ENCODE measurements around the gene TPSD1.
"Not testable (repeated sequence)": the region's sequence is repeated elsewhere in the genome, so short reads cannot be mapped to it uniquely, and the experiment has no call there.

TPSD1 gene

DNA sequence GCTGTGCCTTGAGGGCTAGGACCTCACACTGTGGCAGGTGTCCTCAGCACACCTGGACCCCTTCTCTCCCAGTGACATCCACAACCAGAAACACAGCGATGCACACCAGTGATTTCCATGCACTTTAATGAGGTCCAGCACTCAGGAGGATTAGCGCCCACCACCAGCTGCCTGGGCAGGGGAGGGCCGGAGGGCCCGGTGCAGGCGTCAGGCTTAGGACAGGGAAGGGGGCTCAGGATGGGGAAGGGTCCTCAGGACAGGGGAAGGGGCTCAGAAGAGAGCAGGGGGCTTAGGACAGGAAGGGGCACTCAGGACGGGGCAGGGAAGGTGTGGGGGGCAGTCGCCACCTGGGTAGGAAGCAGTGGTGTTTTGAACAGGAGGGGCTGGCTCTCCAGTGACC, 27.6 kb upstream of the TPSD1 start:
- not testable (repeated sequence) for H3K23ac ChIP-seq (ENCODE audit: low read length in 2 of 2); H3K27me3 ChIP-seq (ENCODE audit: control insufficient read depth in 1 of 2, insufficient read depth in 1 of 2, low read length in 2 of 2); H3K27ac ChIP-seq (ENCODE audit: low read length, poor library complexity, severe bottlenecking); H3K4me2 ChIP-seq (ENCODE audit: low read length, poor library complexity, severe bottlenecking); H3K4me1 ChIP-seq (ENCODE audit: control insufficient read depth, insufficient read depth, low read depth, low read length); H2BK5ac ChIP-seq (ENCODE audit: low read depth, low read length, poor library complexity, severe bottlenecking); H3K9ac ChIP-seq (ENCODE audit: low read length); H2AK5ac ChIP-seq (ENCODE audit: low read length, severe bottlenecking); H4K8ac ChIP-seq (ENCODE audit: low read length); H2BK12ac ChIP-seq (ENCODE audit: low read length in 2 of 2); H3K4me3 ChIP-seq (ENCODE audit: insufficient read depth in 1 of 2, low read depth in 1 of 2, low read length in 2 of 2); H3K18ac ChIP-seq (ENCODE audit: low read depth in 1 of 2, low read length in 2 of 2); H2BK15ac ChIP-seq (ENCODE audit: low read depth, poor library complexity, severe bottlenecking); H3K36me3 ChIP-seq (ENCODE audit: control insufficient read depth in 1 of 2, insufficient read depth in 2 of 2, low read depth in 1 of 2, low read length in 2 of 2); H3K79me1 ChIP-seq (replicated peaks; ENCODE audit: low read length, poor library complexity, severe bottlenecking); H3K4ac ChIP-seq (ENCODE audit: low read depth in 1 of 2, low read length in 2 of 2); DNase-seq; H3K9me3 ChIP-seq (ENCODE audit: control insufficient read depth, low read length); H2BK120ac ChIP-seq (ENCODE audit: low read depth, low read length); H3K14ac ChIP-seq (ENCODE audit: low read length in 2 of 2); H4K91ac ChIP-seq (ENCODE audit: low read length); H2AFZ ChIP-seq (ENCODE audit: low read depth, low read length)
- 75% methylated on average over 5 of the region's 7 CpGs for WGBS

DNA sequence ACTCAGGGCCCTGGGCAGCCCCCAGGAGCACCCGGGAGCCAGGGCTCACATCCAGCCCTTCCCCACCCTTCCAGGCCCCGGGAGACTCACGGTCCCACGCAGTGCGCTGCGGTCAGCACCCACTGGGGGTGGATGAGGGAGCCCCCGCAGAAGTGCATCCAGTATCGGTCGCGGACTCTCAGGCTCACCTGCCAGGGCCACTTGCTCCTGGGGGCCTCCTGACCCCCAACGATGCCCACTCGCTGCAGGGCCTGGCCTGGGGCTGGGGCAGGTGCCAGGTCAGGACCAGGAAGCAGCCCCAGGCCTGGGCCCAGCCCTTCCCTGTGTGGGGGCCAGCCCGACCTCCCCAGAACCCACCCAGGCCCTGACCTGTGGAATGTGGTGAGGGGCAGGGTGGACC, 26.4 kb upstream of the TPSD1 start:
- H2BK120ac ChIP-seq (ENCODE audit: low read depth, low read length); H4K8ac ChIP-seq (ENCODE audit: low read length); H4K91ac ChIP-seq (ENCODE audit: low read length); H3K4me1 ChIP-seq (ENCODE audit: control insufficient read depth, insufficient read depth, low read depth, low read length); H3K18ac ChIP-seq (ENCODE audit: low read depth in 1 of 2, low read length in 2 of 2); H3K9ac ChIP-seq (ENCODE audit: low read length); DNase-seq; H3K36me3 ChIP-seq (ENCODE audit: control insufficient read depth in 1 of 2, insufficient read depth in 2 of 2, low read depth in 1 of 2, low read length in 2 of 2); H3K27me3 ChIP-seq (ENCODE audit: control insufficient read depth in 1 of 2, insufficient read depth in 1 of 2, low read length in 2 of 2); H2AFZ ChIP-seq (ENCODE audit: low read depth, low read length); H2AK5ac ChIP-seq (ENCODE audit: low read length, severe bottlenecking); H3K23ac ChIP-seq (ENCODE audit: low read length in 2 of 2); H2BK12ac ChIP-seq (ENCODE audit: low read length in 2 of 2); H3K9me3 ChIP-seq (ENCODE audit: control insufficient read depth, low read length); H3K79me1 ChIP-seq (replicated peaks; ENCODE audit: low read length, poor library complexity, severe bottlenecking); H3K4me2 ChIP-seq (ENCODE audit: low read length, poor library complexity, severe bottlenecking); H3K4ac ChIP-seq (ENCODE audit: low read depth in 1 of 2, low read length in 2 of 2); H2BK5ac ChIP-seq (ENCODE audit: low read depth, low read length, poor library complexity, severe bottlenecking); H3K4me3 ChIP-seq (ENCODE audit: insufficient read depth in 1 of 2, low read depth in 1 of 2, low read length in 2 of 2); H2BK15ac ChIP-seq (ENCODE audit: low read depth, poor library complexity, severe bottlenecking); H3K27ac ChIP-seq (ENCODE audit: low read length, poor library complexity, severe bottlenecking); H3K14ac ChIP-seq (ENCODE audit: low read length in 2 of 2): not testable (repeated sequence)
- no CpG with 5 or more reads among the region's 13 CpGs for WGBS

DNA sequence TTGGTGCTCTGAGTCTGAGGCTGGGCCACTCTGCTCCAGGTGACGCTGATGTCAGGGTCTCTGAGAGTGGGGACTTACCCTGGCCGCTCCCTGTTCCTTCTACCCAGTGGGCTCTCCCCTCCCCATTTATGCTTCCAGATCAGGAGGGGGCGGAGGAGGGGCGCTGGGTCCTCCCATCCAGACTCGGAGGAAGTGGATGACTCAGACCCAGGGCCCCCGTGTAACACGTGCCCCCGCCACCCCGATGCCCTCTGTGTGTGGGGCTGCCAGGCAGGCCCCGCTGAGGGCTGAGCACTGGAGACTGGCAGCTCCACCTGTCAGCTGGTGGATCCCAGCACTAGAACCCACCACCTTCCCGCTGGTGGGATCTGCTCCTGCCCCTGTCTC, 25.8 kb upstream of the TPSD1 start, which contains the start of gene TPSB2:
Gene TPSB2, minus strand, starts transcription at position 101 of the 387 bp plus-strand sequence. CDS start 233 bp downstream, outside the sequence.
- H2AK5ac ChIP-seq (ENCODE audit: low read length, severe bottlenecking); H3K14ac ChIP-seq (ENCODE audit: low read length in 2 of 2); H3K36me3 ChIP-seq (ENCODE audit: control insufficient read depth in 1 of 2, insufficient read depth in 2 of 2, low read depth in 1 of 2, low read length in 2 of 2); H4K91ac ChIP-seq (ENCODE audit: low read length); H3K4me2 ChIP-seq (ENCODE audit: low read length, poor library complexity, severe bottlenecking); H3K79me1 ChIP-seq (replicated peaks; ENCODE audit: low read length, poor library complexity, severe bottlenecking); H3K27me3 ChIP-seq (ENCODE audit: control insufficient read depth in 1 of 2, insufficient read depth in 1 of 2, low read length in 2 of 2); H2BK12ac ChIP-seq (ENCODE audit: low read length in 2 of 2); H2BK15ac ChIP-seq (ENCODE audit: low read depth, poor library complexity, severe bottlenecking); H3K4me3 ChIP-seq (ENCODE audit: insufficient read depth in 1 of 2, low read depth in 1 of 2, low read length in 2 of 2); H4K8ac ChIP-seq (ENCODE audit: low read length); H3K18ac ChIP-seq (ENCODE audit: low read depth in 1 of 2, low read length in 2 of 2); H3K23ac ChIP-seq (ENCODE audit: low read length in 2 of 2); H3K9ac ChIP-seq (ENCODE audit: low read length); H2AFZ ChIP-seq (ENCODE audit: low read depth, low read length); H2BK5ac ChIP-seq (ENCODE audit: low read depth, low read length, poor library complexity, severe bottlenecking); H3K4me1 ChIP-seq (ENCODE audit: control insufficient read depth, insufficient read depth, low read depth, low read length); H3K9me3 ChIP-seq (ENCODE audit: control insufficient read depth, low read length); H3K4ac ChIP-seq (ENCODE audit: low read depth in 1 of 2, low read length in 2 of 2); DNase-seq; H2BK120ac ChIP-seq (ENCODE audit: low read depth, low read length); H3K27ac ChIP-seq (ENCODE audit: low read length, poor library complexity, severe bottlenecking): not testable (repeated sequence)
- 29% methylated on average over 1 of the region's 11 CpGs for WGBS

DNA sequence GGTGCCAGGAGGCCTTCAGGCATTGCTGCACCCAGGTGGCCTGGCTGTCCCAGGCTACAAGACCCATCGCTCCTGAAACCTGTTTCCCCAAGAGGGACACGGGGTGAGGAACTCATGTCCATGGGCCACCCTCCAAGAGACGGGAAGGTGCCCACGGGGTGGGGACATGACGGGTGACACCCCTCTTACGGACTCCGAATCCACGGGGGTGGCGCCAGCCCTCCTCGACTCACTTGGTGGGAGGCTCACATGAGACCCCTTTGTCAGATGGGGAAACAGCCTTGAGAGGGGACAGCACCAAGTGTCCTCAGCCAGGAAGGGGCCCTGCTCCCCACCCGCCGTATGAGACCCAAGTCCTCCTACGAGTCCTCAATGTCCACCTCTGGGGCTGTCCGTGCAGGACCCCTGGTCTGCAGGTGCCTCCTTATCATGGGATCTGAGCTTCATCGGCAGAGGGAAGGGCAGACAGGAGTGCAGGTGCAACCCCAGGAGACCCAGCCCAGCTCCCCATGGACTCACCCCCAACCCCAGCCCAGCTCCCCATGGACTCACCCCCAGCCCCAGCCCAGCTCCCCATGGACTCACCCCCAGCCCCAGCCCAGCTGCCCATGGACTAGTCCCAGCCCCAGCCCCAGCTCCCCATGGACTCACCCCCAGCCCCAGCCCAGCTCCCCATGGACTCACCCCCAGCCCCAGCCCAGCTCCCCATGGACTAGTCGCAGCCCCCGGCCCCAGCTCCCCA, 25.2 kb upstream of the TPSD1 start:
- not testable (repeated sequence) for H3K9me3 ChIP-seq (ENCODE audit: control insufficient read depth, low read length); H3K27ac ChIP-seq (ENCODE audit: low read length, poor library complexity, severe bottlenecking); H4K8ac ChIP-seq (ENCODE audit: low read length); H3K4ac ChIP-seq (ENCODE audit: low read depth in 1 of 2, low read length in 2 of 2); H2BK5ac ChIP-seq (ENCODE audit: low read depth, low read length, poor library complexity, severe bottlenecking); H2BK15ac ChIP-seq (ENCODE audit: low read depth, poor library complexity, severe bottlenecking); H3K18ac ChIP-seq (ENCODE audit: low read depth in 1 of 2, low read length in 2 of 2); DNase-seq; H3K23ac ChIP-seq (ENCODE audit: low read length in 2 of 2); H3K27me3 ChIP-seq (ENCODE audit: control insufficient read depth in 1 of 2, insufficient read depth in 1 of 2, low read length in 2 of 2); H2AFZ ChIP-seq (ENCODE audit: low read depth, low read length); H4K91ac ChIP-seq (ENCODE audit: low read length); H3K4me1 ChIP-seq (ENCODE audit: control insufficient read depth, insufficient read depth, low read depth, low read length); H2BK12ac ChIP-seq (ENCODE audit: low read length in 2 of 2); H3K4me3 ChIP-seq (ENCODE audit: insufficient read depth in 1 of 2, low read depth in 1 of 2, low read length in 2 of 2); H3K9ac ChIP-seq (ENCODE audit: low read length); H3K14ac ChIP-seq (ENCODE audit: low read length in 2 of 2); H3K4me2 ChIP-seq (ENCODE audit: low read length, poor library complexity, severe bottlenecking); H3K36me3 ChIP-seq (ENCODE audit: control insufficient read depth in 1 of 2, insufficient read depth in 2 of 2, low read depth in 1 of 2, low read length in 2 of 2); H2AK5ac ChIP-seq (ENCODE audit: low read length, severe bottlenecking); H2BK120ac ChIP-seq (ENCODE audit: low read depth, low read length); H3K79me1 ChIP-seq (replicated peaks; ENCODE audit: low read length, poor library complexity, severe bottlenecking)
- 93% methylated on average over 16 of the region's 17 CpGs for WGBS

All from mesenchymal stem cell (in vitro differentiated cells and primary cell).